ENCODE measurements around the gene ZNF320. TPM values are rescaled to one million over a fixed set of nuclear protein-coding genes. Genes with fewer than 3 reads are reported as not detected.
"Not testable (repeated sequence)": the region's sequence is repeated elsewhere in the genome, so short reads cannot be mapped to it uniquely, and the experiment has no call there.

The ZNF320 gene
- total RNA-seq, 1 experiment from 2014 or later = 26.1 TPM

DNA sequence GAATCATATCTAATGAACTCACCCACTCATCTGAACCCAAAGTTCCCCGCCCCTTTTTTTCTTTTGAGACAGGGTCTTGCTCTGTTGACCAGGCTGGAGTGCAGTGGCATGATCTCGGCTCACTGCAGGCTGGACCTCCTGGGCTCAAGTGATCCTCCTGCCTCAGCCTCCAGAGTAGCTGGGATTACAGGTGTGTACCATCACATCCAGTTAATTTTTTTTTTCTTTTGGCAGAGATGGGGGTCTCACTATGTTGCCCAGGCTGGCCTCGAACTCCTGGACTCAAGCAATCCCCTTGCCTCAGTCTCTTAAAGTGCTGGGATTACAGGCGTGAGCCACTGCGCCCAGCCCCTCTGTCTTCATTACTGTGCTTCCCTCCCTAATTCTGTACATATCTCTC, 43.5 kb upstream of the ZNF320 start:
- H3K18ac ChIP-seq (ENCODE audit: insufficient read length, low read depth, low read length); H4K91ac ChIP-seq (ENCODE audit: insufficient read length, low read depth, low read length); H3T11ph ChIP-seq (ENCODE audit: low read length); H2AFZ ChIP-seq (ENCODE audit: low read length); H2BK15ac ChIP-seq (ENCODE audit: low read depth, low read length); H3K79me2 ChIP-seq (ENCODE audit: insufficient read depth, low read length); H3K9me3 Mint-ChIP-seq; H3K27ac ChIP-seq (ENCODE audit: insufficient read length, low read depth, low read length); H2BK12ac ChIP-seq (ENCODE audit: insufficient read length, low read depth, low read length); H3K79me1 ChIP-seq (ENCODE audit: insufficient read depth, low read depth, low read length, poor library complexity, severe bottlenecking); H3K9me3 ChIP-seq (ENCODE audit: control insufficient read depth, low read depth, low read length); H4K5ac ChIP-seq (ENCODE audit: insufficient read length, low read depth, low read length); H3K27me3 ChIP-seq (ENCODE audit: insufficient read depth, low read length); H3K9ac ChIP-seq (ENCODE audit: extremely low read depth, insufficient read length, low read length); H3K23ac ChIP-seq (ENCODE audit: insufficient read length, low read depth, low read length); H3K56ac ChIP-seq (ENCODE audit: insufficient read length, low read depth, low read length); H3K27me3 Mint-ChIP-seq (ENCODE audit: low read depth); H3K4ac ChIP-seq (ENCODE audit: low read depth, low read length); H3K14ac ChIP-seq (ENCODE audit: insufficient read depth, low read length); H2BK120ac ChIP-seq (ENCODE audit: low read depth, low read length, poor library complexity, severe bottlenecking); H4K20me1 ChIP-seq (ENCODE audit: control insufficient read depth, insufficient read depth, insufficient read length); H2AK5ac ChIP-seq (ENCODE audit: insufficient read length, low read length); H2BK20ac ChIP-seq (ENCODE audit: low read depth, low read length, poor library complexity, severe bottlenecking); H3K23me2 ChIP-seq (ENCODE audit: insufficient read length, low read depth, low read length, poor library complexity, severe bottlenecking); DNase-seq; H2BK5ac ChIP-seq (ENCODE audit: insufficient read length, low read length); H3K27ac Mint-ChIP-seq; H3K4me1 ChIP-seq (ENCODE audit: insufficient read depth, low read length); H4K8ac ChIP-seq (replicated peaks; ENCODE audit: insufficient read length, low read depth, low read length): not testable (repeated sequence)
- Mint-ChIP-seq H3K4me3 (peak overlapping the region; percentile 93 to 94), H3K36me3 (ENCODE audit: insufficient read depth in 1 of 3, low read depth in 3 of 3) (peaks cover 14 to 19% (median 17%) of the 10 kb centered on the region in 3 experiments; a peak in 5 of 7 replicates), H3K4me1 (peaks cover 31 to 46% of the 10 kb centered on the region in 2 experiments)
- peak overlapping the region; percentile 86 for H3K4me2 ChIP-seq (ENCODE audit: insufficient read depth, insufficient read length, low read length)
- WGBS (ENCODE audit: extremely low coverage, insufficient read length, low lambda C conversion rate) = no CpG with 5 or more reads among the region's 5 CpGs
